Panc1 (cell line): ENCODE data around the gene RNF38. TPM values are rescaled to one million over a fixed set of nuclear protein-coding genes. Genes with fewer than 3 reads are reported as not detected.

Experiments
- ATAC-seq: fragments of 200-7000 bp; cut with Tn5 transposase; 2 replicates; pipeline ENCODE4 v1.9.1; 2020; ENCODE audit warnings: mild to moderate bottlenecking, moderate library complexity
- BruUV-seq: library from RNA; stranded (reverse); fragments of 400-500 nt; replicated peaks from 2 replicates; lab custom pipeline; 2021; lab: Mats Ljungman, UMichigan
- CTCF ChIA-PET: fragments of 300-600 bp; sonication (Branson Sonifier 250); formaldehyde crosslinking; loops from one replicate; lab custom pipeline; 2022; ENCODE audit warnings: antibody characterized with exemption; lab: Charles Lee
- POLR2A ChIA-PET: fragments of 300-600 bp; sonication (Branson Sonifier 250); formaldehyde crosslinking; loops from one replicate; lab custom pipeline; 2022; ENCODE audit warnings: antibody characterized with exemption; lab: Charles Lee
- DNase-seq: peaks from one replicate; pipeline ENCODE4 v3.0.0-alpha.2; 2010; ENCODE audit warnings: low read depth, low spot score
- H3K27ac ChIP-seq: 2 replicates; pipeline ENCODE4 v1.5.1; 2011; ENCODE audit warnings: mild to moderate bottlenecking, low read length, inconsistent platforms
- H3K27me3 ChIP-seq: fragments of 200-500 bp; sonication (Bioruptor generic); 2 replicates; pipeline ENCODE4 v1.6.0; 2014; ENCODE audit warnings: low read length, inconsistent platforms; ENCODE audit not compliant: control insufficient read depth, insufficient read depth
- H3K36me3 ChIP-seq: fragments of 200-500 bp; sonication (Bioruptor generic); 2 replicates; pipeline ENCODE4 v1.5.1; 2014; ENCODE audit warnings: inconsistent platforms, mild to moderate bottlenecking, low read length, moderate library complexity; ENCODE audit not compliant: control insufficient read depth, insufficient read depth
- H3K4me1 ChIP-seq: 2 replicates; pipeline ENCODE4 v1.5.1; 2011; ENCODE audit warnings: inconsistent platforms, mild to moderate bottlenecking, low read length, moderate library complexity; ENCODE audit not compliant: control insufficient read depth, insufficient read depth
- H3K4me3 ChIP-seq, 2 experiments: 2 replicates each; pipeline ENCODE4 v1.5.1; 2011 to 2012; ENCODE audit warnings: low read depth in 2 of 2, low read length in 2 of 2, mild to moderate bottlenecking in 2 of 2, inconsistent platforms in 1 of 2, moderate library complexity in 1 of 2
- H3K9me3 ChIP-seq: fragments of 200-500 bp; sonication (Bioruptor generic); 2 replicates; pipeline ENCODE4 v1.5.1; 2014; ENCODE audit warnings: low read depth, mild to moderate bottlenecking, inconsistent platforms, low read length, moderate library complexity; ENCODE audit not compliant: control insufficient read depth, insufficient read depth
- CTCF ChIP-seq: fragments of 450-650 bp; IDR thresholded peaks from 2 replicates; pipeline ENCODE4 v1.5.1; 2017; ENCODE audit warnings: mild to moderate bottlenecking
- POLR2AphosphoS5 ChIP-seq: IDR thresholded peaks from 2 replicates; pipeline ENCODE4 v1.6.1; 2012; ENCODE audit warnings: mild to moderate bottlenecking, low read depth, low read length, moderate library complexity
- REST ChIP-seq, 2 experiments: IDR thresholded peaks; 2 replicates each; pipeline ENCODE4 v1.6.1; 2011 to 2012; ENCODE audit warnings: low read depth in 2 of 2, control low read depth in 1 of 2, low read length in 1 of 2, mild to moderate bottlenecking in 1 of 2, moderate library complexity in 1 of 2; ENCODE audit not compliant: insufficient read depth in 1 of 2
- SIN3A ChIP-seq: IDR thresholded peaks from 2 replicates; pipeline ENCODE4 v1.6.1; 2012; ENCODE audit warnings: low read depth, mild to moderate bottlenecking, low read length, moderate library complexity, borderline replicate concordance; ENCODE audit not compliant: insufficient read depth
- TCF7L2 ChIP-seq: IDR thresholded peaks from 2 replicates; pipeline ENCODE4 v1.6.1; 2011; ENCODE audit warnings: mild to moderate bottlenecking, low read depth, low read length, inconsistent platforms
- in situ Hi-C: cut with HindIII; loops from 2 replicates; pipeline ENCODE4 v1.10.0; 2016; ENCODE audit warnings: low sequenced_read_pairs, low pct_unique_long_range_greater_than_20kb
- intact Hi-C: fragments of 100-400 bp; cut with micrococcal nuclease; formaldehyde crosslinking; loops from one replicate; pipeline ENCODE4 v1.10.0; 2022; ENCODE audit not compliant: unreplicated experiment
- total RNA-seq: library from RNA; stranded (reverse); gene quantifications from one replicate; pipeline ENCODE4 v1.2.1, GENCODE V29; 2021; ENCODE audit not compliant: unreplicated experiment

Gene RNF38
- total RNA-seq, 1 experiment from 2014 or later: 78.0 TPM

GRCh38 chr9:36441966-36442365 is 41.9 kb upstream of the RNF38 start:
- BruUV-seq: no TSS peak
- ChIA-PET POLR2A (interaction anchor here (0.6 kb wide), 2 partner anchors 215 to 232 kb away, joined by 3 to 5 read pairs; no protein-coding TSS in a partner anchor), CTCF (no interaction called here)
- ATAC-seq (no peak), DNase-seq (no peak)
- H3K36me3 ChIP-seq: no peaks in the 10 kb centered on the region
- no peak overlapping the region for H3K4me3 ChIP-seq
- intact Hi-C loops (no loop called here), in situ Hi-C loops (no loop called here)
- no peaks in the 10 kb centered on the region for H3K9me3 ChIP-seq
- H3K27me3 ChIP-seq: no peaks in the 10 kb centered on the region
- no peak for TF ChIP-seq REST (IDR thresholded peaks at IDR 0.05; ENCODE audit: insufficient read depth in 1 of 2, low read depth in 2 of 2, low read length in 1 of 2)
- TF ChIP-seq TCF7L2: no peak
- no peak for TF ChIP-seq CTCF
- TF ChIP-seq POLR2AphosphoS5: no peak
- no peak for TF ChIP-seq SIN3A
- H3K27ac ChIP-seq: no peak overlapping the region
- H3K4me1 ChIP-seq: no peaks in the 10 kb centered on the region

GRCh38 chr9:36438536-36439236 is 38.6 kb upstream of the RNF38 start:
- CTCF ChIA-PET: interaction anchor here (1.3 kb wide), 1 partner anchor 31 kb away, joined by 9 read pairs; no protein-coding TSS in a partner anchor
- POLR2A ChIA-PET: interaction anchor here (0.6 to 0.9 kb wide), 3 partner anchors 8 to 191 kb away, joined by 3 to 15 read pairs (median 4); no protein-coding TSS in a partner anchor
- in situ Hi-C loops: no loop called here

GRCh38 chr9:36437790-36438189 is 37.7 kb upstream of the RNF38 start:
- H3K27me3 ChIP-seq: no peaks in the 10 kb centered on the region
- no peak overlapping the region for H3K4me3 ChIP-seq
- DNase-seq (no peak), ATAC-seq (no peak)
- in situ Hi-C loops: no loop called here
- H3K36me3 ChIP-seq: no peaks in the 10 kb centered on the region
- no peak overlapping the region for H3K27ac ChIP-seq
- H3K4me1 ChIP-seq: no peaks in the 10 kb centered on the region
- no TSS peak for BruUV-seq
- ChIA-PET POLR2A (interaction anchor here (0.6 kb wide), 1 partner anchor 9 kb away, joined by 15 read pairs; no protein-coding TSS in a partner anchor), CTCF (interaction anchor here (0.6 to 2.1 kb wide), 2 partner anchors 30 to 48 kb away, joined by 3 to 13 read pairs; no protein-coding TSS in a partner anchor)
- TF ChIP-seq POLR2AphosphoS5: no peak
- no peak for TF ChIP-seq CTCF
- TF ChIP-seq REST (IDR thresholded peaks at IDR 0.05; ENCODE audit: insufficient read depth in 1 of 2, low read depth in 2 of 2, low read length in 1 of 2): no peak
- TF ChIP-seq SIN3A: no peak
- TF ChIP-seq TCF7L2: no peak
- intact Hi-C loops: no loop called here
- no peaks in the 10 kb centered on the region for H3K9me3 ChIP-seq

More at GRCh38 chr9:36438536-36439236, 38.6 kb upstream of the RNF38 start:
- intact Hi-C loops: no loop called here
- no peak overlapping the region for H3K4me3 ChIP-seq
- H3K36me3 ChIP-seq: no peaks in the 10 kb centered on the region
- no TSS peak for BruUV-seq
- no peaks in the 10 kb centered on the region for H3K4me1 ChIP-seq
- no peak overlapping the region for H3K27ac ChIP-seq
- H3K27me3 ChIP-seq: no peaks in the 10 kb centered on the region
- DNase-seq: no peak
- no peaks in the 10 kb centered on the region for H3K9me3 ChIP-seq
- no peak for TF ChIP-seq SIN3A
- ATAC-seq: no peak
